Fibroblast of mammary gland (primary cell): Measurements from ENCODE around the gene BCOR.

Experiments
- DNase-seq: peaks from one replicate; pipeline ENCODE4 v3.0.0-alpha.2; 2010; ENCODE audit warnings: low read depth
- H3K4me3 ChIP-seq: 2 replicates; pipeline ENCODE4 v1.5.1; 2011; ENCODE audit warnings: low read depth, mild to moderate bottlenecking, low read length, moderate library complexity; ENCODE audit not compliant: control insufficient read depth
- TF ChIP-seq, protein P1 (sequence below): conservative IDR thresholded peaks from 2 replicates; pipeline ENCODE4 v1.5.1; 2011; ENCODE audit warnings: low read depth, low read length, inconsistent platforms; ENCODE audit not compliant: control insufficient read depth, insufficient read depth

Gene BCOR

DNA sequence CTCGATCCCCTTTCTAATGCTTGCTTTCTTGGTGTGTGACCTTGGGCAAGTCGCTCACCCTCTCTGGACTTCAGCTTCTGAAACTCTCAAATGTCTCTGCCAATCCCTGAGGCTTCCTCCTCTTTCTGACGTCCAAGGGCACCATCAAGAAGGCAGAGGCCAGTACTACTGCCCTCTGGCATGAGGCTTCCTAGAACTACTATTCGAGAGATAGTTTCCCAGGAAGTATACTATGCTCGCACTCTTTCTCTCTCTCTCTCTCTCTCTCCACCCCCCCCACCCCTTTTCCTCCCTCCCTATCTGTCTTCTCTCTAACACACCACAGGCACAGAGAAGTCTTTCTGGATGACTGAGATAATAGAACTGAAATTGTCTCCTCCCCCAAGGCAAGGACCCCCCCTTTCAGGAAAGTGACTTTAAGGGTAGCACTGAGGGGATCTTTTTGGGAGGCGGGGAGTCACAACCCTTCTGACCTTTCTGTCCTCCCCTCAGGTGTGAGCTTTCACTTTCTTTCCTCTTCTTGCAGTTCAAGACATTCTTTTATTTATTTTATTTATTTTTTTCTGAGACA lies 20.0 kb upstream of the BCOR start:
- no peak for DNase-seq
- TF ChIP-seq, protein P1, sequence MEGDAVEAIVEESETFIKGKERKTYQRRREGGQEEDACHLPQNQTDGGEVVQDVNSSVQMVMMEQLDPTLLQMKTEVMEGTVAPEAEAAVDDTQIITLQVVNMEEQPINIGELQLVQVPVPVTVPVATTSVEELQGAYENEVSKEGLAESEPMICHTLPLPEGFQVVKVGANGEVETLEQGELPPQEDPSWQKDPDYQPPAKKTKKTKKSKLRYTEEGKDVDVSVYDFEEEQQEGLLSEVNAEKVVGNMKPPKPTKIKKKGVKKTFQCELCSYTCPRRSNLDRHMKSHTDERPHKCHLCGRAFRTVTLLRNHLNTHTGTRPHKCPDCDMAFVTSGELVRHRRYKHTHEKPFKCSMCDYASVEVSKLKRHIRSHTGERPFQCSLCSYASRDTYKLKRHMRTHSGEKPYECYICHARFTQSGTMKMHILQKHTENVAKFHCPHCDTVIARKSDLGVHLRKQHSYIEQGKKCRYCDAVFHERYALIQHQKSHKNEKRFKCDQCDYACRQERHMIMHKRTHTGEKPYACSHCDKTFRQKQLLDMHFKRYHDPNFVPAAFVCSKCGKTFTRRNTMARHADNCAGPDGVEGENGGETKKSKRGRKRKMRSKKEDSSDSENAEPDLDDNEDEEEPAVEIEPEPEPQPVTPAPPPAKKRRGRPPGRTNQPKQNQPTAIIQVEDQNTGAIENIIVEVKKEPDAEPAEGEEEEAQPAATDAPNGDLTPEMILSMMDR: no peak
- no peak overlapping the region for H3K4me3 ChIP-seq

DNA sequence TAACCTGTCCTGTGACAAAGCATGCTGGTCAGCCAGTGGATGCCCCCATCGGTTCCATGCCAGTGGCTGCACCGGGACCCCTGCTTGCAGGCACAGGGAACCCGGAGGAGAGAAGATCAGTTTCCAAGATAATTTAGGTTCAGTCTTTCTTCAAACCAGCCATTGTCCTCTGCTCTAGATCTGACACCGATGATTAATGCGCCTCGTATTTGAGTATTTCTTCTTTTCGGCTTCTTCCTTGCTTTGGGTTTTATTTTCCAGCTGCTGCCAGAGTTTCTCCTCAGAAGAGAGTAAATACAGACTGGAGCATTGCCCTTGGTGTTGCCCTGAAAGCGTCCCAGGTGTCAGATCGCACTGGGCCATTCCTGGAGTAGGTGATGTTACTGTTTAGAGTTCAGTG lies 19.2 kb upstream of the BCOR start:
- no peak overlapping the region for H3K4me3 ChIP-seq
- TF ChIP-seq, protein P1: no peak
- no peak for DNase-seq

DNA sequence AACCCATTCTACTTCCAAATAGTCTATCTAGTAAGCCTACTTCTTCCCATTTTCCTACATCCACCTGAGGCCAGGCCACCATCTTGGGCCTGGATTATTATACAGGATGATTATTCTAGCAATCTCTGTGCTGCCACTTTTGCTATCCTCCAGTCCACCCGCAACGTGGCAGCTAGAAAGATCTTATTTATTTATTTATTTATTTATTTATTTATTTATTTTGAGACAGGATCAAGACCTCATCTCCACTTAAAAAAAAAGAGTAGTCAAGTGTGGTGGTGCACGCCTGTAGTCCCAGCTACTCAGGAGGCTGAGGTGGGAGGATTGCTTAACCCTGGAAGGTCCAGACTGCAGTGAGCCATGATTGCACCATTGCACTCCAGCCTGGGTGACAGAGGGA lies 15.2 kb upstream of the BCOR start:
- no peak overlapping the region for H3K4me3 ChIP-seq
- no peak for DNase-seq
- TF ChIP-seq, protein P1: no peak

DNA sequence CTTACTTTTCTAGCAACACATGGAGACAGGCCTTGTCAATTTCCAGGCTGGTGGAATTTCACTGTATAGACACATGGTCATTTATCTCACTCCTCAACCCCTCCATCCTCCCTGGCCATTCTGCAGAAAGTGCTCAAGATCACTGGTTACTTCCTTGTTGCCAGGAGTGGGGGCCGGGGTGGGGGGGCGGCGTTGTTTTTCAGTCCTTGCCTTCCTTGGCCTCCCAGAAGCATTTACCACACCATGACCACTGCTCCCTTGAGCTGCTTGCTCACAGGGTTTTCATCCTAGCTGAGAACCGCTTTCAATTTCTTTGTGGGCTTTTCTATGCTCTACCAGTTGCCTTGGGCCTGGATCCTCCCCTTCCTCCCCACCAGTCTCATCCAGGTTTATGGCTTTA lies 14.1 kb upstream of the BCOR start:
- TF ChIP-seq, protein P1: no peak
- DNase-seq: no peak
- H3K4me3 ChIP-seq: no peak overlapping the region

DNA sequence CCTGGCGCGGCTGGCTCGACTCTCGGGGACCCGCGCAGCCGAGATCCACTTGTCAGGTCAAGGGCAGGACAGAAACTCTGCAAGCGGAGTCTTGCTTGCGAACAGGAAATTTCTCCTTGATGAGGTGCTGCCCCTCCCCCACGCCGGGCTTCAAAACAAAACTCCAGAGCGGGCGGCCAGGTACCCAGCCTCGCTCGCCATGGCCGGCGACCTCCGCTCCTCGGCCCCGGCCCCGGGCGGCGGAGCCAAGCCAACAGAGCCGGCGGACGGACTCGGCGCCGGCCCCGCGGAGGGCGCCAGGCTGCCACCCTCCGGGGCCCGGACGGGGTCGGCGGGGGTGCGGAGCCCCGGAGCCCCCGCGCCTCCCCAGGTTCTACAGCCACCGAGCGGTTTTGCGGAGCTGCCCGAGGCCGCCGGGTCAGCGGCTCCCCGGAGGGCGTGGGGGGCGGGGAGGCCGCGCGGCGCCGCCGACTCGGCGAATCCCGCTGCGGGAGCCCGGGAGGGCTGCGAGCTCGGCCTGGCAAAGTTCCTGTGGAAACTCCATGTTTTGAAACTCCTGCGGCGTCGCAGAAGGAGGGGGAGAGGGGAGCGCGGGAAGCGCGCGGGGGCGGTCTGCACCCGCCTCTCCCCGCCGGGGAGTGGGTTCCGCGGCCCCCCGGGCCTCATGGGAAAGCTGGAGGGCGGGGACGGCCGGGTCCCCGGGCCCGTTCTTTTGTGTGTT lies 11.7 kb upstream of the BCOR start:
- H3K4me3 ChIP-seq: peak overlapping the region; percentile 37
- TF ChIP-seq, protein P1: no peak
- DNase-seq: peak; percentile 53

DNA sequence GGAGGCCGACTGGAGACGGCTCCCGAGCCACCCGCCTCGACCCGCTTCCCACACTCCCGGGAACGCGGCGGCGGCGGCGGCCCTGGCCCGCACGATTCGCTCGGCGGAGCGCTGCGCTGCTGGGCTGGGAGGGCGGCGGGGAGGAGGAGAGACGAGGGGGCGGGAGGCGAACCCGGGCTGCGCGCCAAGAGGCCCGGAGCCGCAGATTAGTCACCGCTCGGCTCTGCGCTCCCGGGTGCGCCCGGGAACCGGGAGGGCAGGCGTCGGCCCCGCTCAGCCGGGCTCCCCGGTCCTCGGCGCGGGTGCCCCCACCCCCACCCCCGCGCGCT lies 11.2 kb upstream of the BCOR start:
- TF ChIP-seq, protein P1: no peak
- H3K4me3 ChIP-seq: peak overlapping the region; percentile 37
- peak; percentile 75 for DNase-seq
